H9 (cell line): ENCODE measurements around the gene GALNT10. TPM values are rescaled to one million over a fixed set of nuclear protein-coding genes. Genes with fewer than 3 reads are reported as not detected.
A peak's percentile ranks its signal among the peaks of the same experiment; 100 is the strongest.

Experiments used
- DNase-seq: peaks from one replicate; pipeline ENCODE4 v3.0.0-alpha.2; 2017
- H2AFZ ChIP-seq: one replicate; pipeline ENCODE4 v1.6.1; 2013; ENCODE audit warnings: mild to moderate bottlenecking, low read length, control low read depth, moderate library complexity
- H2AK5ac ChIP-seq: 2 replicates; pipeline ENCODE4 v1.6.1; 2013; ENCODE audit warnings: low read length, control low read depth, mixed read lengths; ENCODE audit not compliant: insufficient read length
- H2BK120ac ChIP-seq: one replicate; pipeline ENCODE4 v1.6.1; 2013; ENCODE audit warnings: low read depth, mild to moderate bottlenecking, low read length, control low read depth, inconsistent platforms; ENCODE audit not compliant: poor library complexity, severe bottlenecking
- H2BK12ac ChIP-seq: 2 replicates; pipeline ENCODE4 v1.6.1; 2013; ENCODE audit warnings: low read length, control low read depth, mixed read lengths, low read depth; ENCODE audit not compliant: insufficient read length
- H2BK15ac ChIP-seq: 2 replicates; pipeline ENCODE4 v1.6.1; 2013; ENCODE audit warnings: low read depth, low read length, control low read depth
- H2BK20ac ChIP-seq: one replicate; pipeline ENCODE4 v1.6.1; 2013; ENCODE audit warnings: low read depth, mild to moderate bottlenecking, low read length, control low read depth, inconsistent platforms; ENCODE audit not compliant: poor library complexity, severe bottlenecking
- H2BK5ac ChIP-seq: 2 replicates; pipeline ENCODE4 v1.6.1; 2013; ENCODE audit warnings: low read length, control low read depth, mixed read lengths; ENCODE audit not compliant: insufficient read length
- H3K14ac ChIP-seq: 2 replicates; pipeline ENCODE4 v1.6.1; 2013; ENCODE audit warnings: low read length, control low read depth; ENCODE audit not compliant: insufficient read depth
- H3K18ac ChIP-seq: 2 replicates; pipeline ENCODE4 v1.6.1; 2013; ENCODE audit warnings: low read depth, mild to moderate bottlenecking, mixed read lengths, low read length, control low read depth; ENCODE audit not compliant: insufficient read length
- H3K23ac ChIP-seq: 2 replicates; pipeline ENCODE4 v1.6.1; 2013; ENCODE audit warnings: low read length, control low read depth, mixed read lengths, low read depth; ENCODE audit not compliant: insufficient read length
- H3K23me2 ChIP-seq: 2 replicates; pipeline ENCODE4 v1.6.1; 2013; ENCODE audit warnings: low read depth, mild to moderate bottlenecking, mixed read lengths, low read length, control low read depth; ENCODE audit not compliant: insufficient read length, poor library complexity, severe bottlenecking
- H3K27ac ChIP-seq: 2 replicates; pipeline ENCODE4 v1.5.1; 2013; ENCODE audit warnings: low read length, control low read depth, mixed read lengths, low read depth; ENCODE audit not compliant: insufficient read length
- H3K27me3 ChIP-seq: 2 replicates; pipeline ENCODE4 v1.6.1; 2013; ENCODE audit warnings: low read length, control low read depth, inconsistent platforms; ENCODE audit not compliant: insufficient read depth
- H3K4ac ChIP-seq: 2 replicates; pipeline ENCODE4 v1.6.1; 2013; ENCODE audit warnings: low read depth, mild to moderate bottlenecking, control low read depth, inconsistent platforms, low read length, moderate library complexity
- H3K4me1 ChIP-seq: 2 replicates; pipeline ENCODE4 v1.6.1; 2013; ENCODE audit warnings: low read length, control low read depth, inconsistent platforms; ENCODE audit not compliant: insufficient read depth
- H3K4me2 ChIP-seq: 2 replicates; pipeline ENCODE4 v1.6.1; 2013; ENCODE audit warnings: low read length, control low read depth, mixed read lengths; ENCODE audit not compliant: insufficient read length, insufficient read depth
- H3K56ac ChIP-seq: 2 replicates; pipeline ENCODE4 v1.6.1; 2013; ENCODE audit warnings: low read depth, mild to moderate bottlenecking, mixed read lengths, low read length, control low read depth; ENCODE audit not compliant: insufficient read length
- H3K79me1 ChIP-seq: 2 replicates; pipeline ENCODE4 v1.6.1; 2013; ENCODE audit warnings: low read depth, mild to moderate bottlenecking, moderate library complexity, low read length, control low read depth, inconsistent platforms; ENCODE audit not compliant: insufficient read depth, poor library complexity, severe bottlenecking
- H3K79me2 ChIP-seq: 2 replicates; pipeline ENCODE4 v1.6.1; 2013; ENCODE audit warnings: low read length, control low read depth, inconsistent platforms; ENCODE audit not compliant: insufficient read depth
- H3K9ac ChIP-seq: 2 replicates; pipeline ENCODE4 v1.6.1; 2013; ENCODE audit warnings: low read length, control low read depth, mixed read lengths; ENCODE audit not compliant: insufficient read length; ENCODE audit errors: extremely low read depth
- H3K9me3 ChIP-seq: one replicate; pipeline ENCODE4 v1.6.1; 2013; ENCODE audit warnings: low read depth, low read length, inconsistent platforms; ENCODE audit not compliant: control insufficient read depth
- H3T11ph ChIP-seq: one replicate; pipeline ENCODE4 v1.6.1; 2013; ENCODE audit warnings: mild to moderate bottlenecking, low read length, control low read depth, inconsistent platforms
- H4K20me1 ChIP-seq: one replicate; pipeline ENCODE4 v1.6.1; 2013; ENCODE audit not compliant: control insufficient read depth, insufficient read length, insufficient read depth
- H4K5ac ChIP-seq: 2 replicates; pipeline ENCODE4 v1.6.1; 2013; ENCODE audit warnings: low read depth, mild to moderate bottlenecking, mixed read lengths, low read length, control low read depth; ENCODE audit not compliant: insufficient read length
- H4K8ac ChIP-seq: replicated peaks from 2 replicates; pipeline ENCODE4 v1.6.1; 2013; ENCODE audit warnings: low read length, control low read depth, mixed read lengths, low read depth; ENCODE audit not compliant: insufficient read length
- H4K91ac ChIP-seq: 2 replicates; pipeline ENCODE4 v1.6.1; 2013; ENCODE audit warnings: low read depth, mild to moderate bottlenecking, moderate library complexity, mixed read lengths, low read length, control low read depth; ENCODE audit not compliant: insufficient read length
- H3K27ac Mint-ChIP-seq, 3 experiments: 2 replicates in 2 of 3; 3 replicates in 1 of 3; pipeline ENCODE4 v1.8.0; 2020 to 2021; ENCODE audit warnings: mixed read lengths in 3 of 3, mild to moderate bottlenecking in 1 of 3, moderate library complexity in 1 of 3
- H3K27me3 Mint-ChIP-seq: 2 replicates; pipeline ENCODE4 v1.8.0; 2021; ENCODE audit warnings: low read depth, mild to moderate bottlenecking, moderate library complexity, mixed read lengths
- H3K36me3 Mint-ChIP-seq, 3 experiments: 2 replicates in 2 of 3; 3 replicates in 1 of 3; pipeline ENCODE4 v1.8.0; 2020 to 2021; ENCODE audit warnings: low read depth in 3 of 3, mixed read lengths in 3 of 3; ENCODE audit not compliant: insufficient read depth in 1 of 3
- H3K4me1 Mint-ChIP-seq, 2 experiments: 2 replicates each; pipeline ENCODE4 v1.8.0; 2020; ENCODE audit warnings: mixed read lengths in 2 of 2
- H3K4me3 Mint-ChIP-seq, 2 experiments: 2 replicates in 1 of 2; 3 replicates in 1 of 2; pipeline ENCODE4 v1.8.0; 2020 to 2021; ENCODE audit warnings: mild to moderate bottlenecking in 2 of 2, mixed read lengths in 2 of 2, moderate library complexity in 1 of 2
- H3K9me3 Mint-ChIP-seq, 2 experiments: 2 replicates in 1 of 2; 3 replicates in 1 of 2; pipeline ENCODE4 v1.8.0; 2020; ENCODE audit warnings: mild to moderate bottlenecking in 2 of 2, mixed read lengths in 2 of 2, moderate library complexity in 1 of 2
- WGBS: extraction: QIAGEN DNeasy Blood & Tissue Kit; methylation state at CpG from one replicate; pipeline ENCODE4 v1.1.7; 2013; ENCODE audit warnings: missing lambda C conversion rate, low lambda C conversion rate, mixed read lengths; ENCODE audit not compliant: insufficient read length; ENCODE audit errors: extremely low coverage; 5-methylcytosine and 5-hydroxymethylcytosine counted together
- total RNA-seq: library from RNA; stranded (reverse); gene quantifications from 2 replicates; pipeline ENCODE4 v1.2.1, GENCODE V29; 2021
- TF ChIP-seq, protein P1 (sequence below): fragments of 200-600 bp; sonication (generic); conservative IDR thresholded peaks from 3 replicates; pipeline ENCODE4 v1.8.0; 2021; ENCODE audit warnings: antibody characterized with exemption, mild to moderate bottlenecking

Gene GALNT10
- total RNA-seq, 1 experiment from 2014 or later, result 15.4 TPM

DNA sequence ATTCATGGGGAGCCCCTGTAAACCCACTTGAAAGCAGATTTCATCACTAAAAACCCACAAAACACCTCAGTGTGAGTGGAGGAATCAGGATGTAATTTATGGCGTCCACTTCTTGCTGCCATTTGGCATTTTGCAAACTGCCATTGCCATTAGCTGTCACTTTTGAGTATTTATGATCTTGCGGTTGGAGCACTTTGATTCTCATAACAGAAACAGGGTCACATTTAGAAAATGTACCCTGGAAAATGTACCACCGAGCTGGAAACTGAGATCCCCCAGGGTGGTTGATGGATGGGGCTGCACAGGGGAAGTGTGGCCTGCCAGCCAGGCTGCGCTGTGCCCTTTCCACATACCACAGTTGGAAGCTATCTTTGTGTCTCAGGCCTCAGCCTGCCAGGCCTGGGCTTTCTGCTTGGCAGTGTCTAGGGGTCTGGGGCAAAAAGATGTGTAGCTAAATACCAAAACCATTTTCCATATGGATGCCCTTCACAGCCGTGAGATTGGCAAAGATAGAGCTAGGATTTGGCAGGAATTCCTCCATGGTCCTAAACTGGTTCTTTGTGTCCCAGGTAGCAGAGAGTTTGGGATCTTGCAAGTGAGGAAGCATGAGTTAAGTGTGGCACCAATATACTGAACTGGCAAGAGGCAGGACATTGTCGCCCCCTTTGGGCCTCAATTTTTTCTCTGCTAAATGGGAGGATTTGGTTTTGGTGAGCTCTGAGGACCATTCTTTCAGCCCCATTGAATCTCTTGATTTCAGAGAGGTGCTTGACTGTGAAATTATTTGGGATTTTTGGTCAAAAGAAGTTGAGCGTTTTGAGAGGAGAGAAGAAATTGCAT lies 46.2 kb downstream of the GALNT10 start:
- no peaks in the 10 kb centered on the region for H4K20me1 ChIP-seq
- no peak overlapping the region for H3K14ac ChIP-seq
- no peaks in the 10 kb centered on the region for H3K36me3 Mint-ChIP-seq
- H3K9me3 ChIP-seq, result no peaks in the 10 kb centered on the region
- H3K4me2 ChIP-seq, result no peak overlapping the region
- H2BK5ac ChIP-seq, result no peak overlapping the region
- WGBS, result 100% methylated on average over 1 of the region's 7 CpGs
- no peak overlapping the region for H2BK20ac ChIP-seq
- no peak overlapping the region for H3K4me3 Mint-ChIP-seq
- no peak overlapping the region for H2BK120ac ChIP-seq
- H3K9me3 Mint-ChIP-seq, result no peaks in the 10 kb centered on the region
- peaks cover 3% of the 10 kb centered on the region; the same call in 1 of the 2 replicates for H3K4me1 ChIP-seq
- no peaks in the 10 kb centered on the region; the same call in 1 of the 2 replicates for H3K27me3 Mint-ChIP-seq
- no peak overlapping the region for H4K8ac ChIP-seq
- H2AK5ac ChIP-seq, result no peak overlapping the region
- H4K91ac ChIP-seq, result no peak overlapping the region
- no peak overlapping the region for H2BK12ac ChIP-seq
- DNase-seq, result no peak
- TF ChIP-seq, protein P1, sequence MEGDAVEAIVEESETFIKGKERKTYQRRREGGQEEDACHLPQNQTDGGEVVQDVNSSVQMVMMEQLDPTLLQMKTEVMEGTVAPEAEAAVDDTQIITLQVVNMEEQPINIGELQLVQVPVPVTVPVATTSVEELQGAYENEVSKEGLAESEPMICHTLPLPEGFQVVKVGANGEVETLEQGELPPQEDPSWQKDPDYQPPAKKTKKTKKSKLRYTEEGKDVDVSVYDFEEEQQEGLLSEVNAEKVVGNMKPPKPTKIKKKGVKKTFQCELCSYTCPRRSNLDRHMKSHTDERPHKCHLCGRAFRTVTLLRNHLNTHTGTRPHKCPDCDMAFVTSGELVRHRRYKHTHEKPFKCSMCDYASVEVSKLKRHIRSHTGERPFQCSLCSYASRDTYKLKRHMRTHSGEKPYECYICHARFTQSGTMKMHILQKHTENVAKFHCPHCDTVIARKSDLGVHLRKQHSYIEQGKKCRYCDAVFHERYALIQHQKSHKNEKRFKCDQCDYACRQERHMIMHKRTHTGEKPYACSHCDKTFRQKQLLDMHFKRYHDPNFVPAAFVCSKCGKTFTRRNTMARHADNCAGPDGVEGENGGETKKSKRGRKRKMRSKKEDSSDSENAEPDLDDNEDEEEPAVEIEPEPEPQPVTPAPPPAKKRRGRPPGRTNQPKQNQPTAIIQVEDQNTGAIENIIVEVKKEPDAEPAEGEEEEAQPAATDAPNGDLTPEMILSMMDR, result peak; percentile 27; the same call in 1 of the 3 replicates
- H3K79me1 ChIP-seq, result no peaks in the 10 kb centered on the region
- H4K5ac ChIP-seq, result no peak overlapping the region
- no peak overlapping the region for H3K27ac ChIP-seq
- H3K79me2 ChIP-seq, result no peaks in the 10 kb centered on the region
- no peak overlapping the region for H3T11ph ChIP-seq
- H3K56ac ChIP-seq, result no peak overlapping the region
- no peak overlapping the region for H3K23ac ChIP-seq
- H2BK15ac ChIP-seq, result no peak overlapping the region
- H3K18ac ChIP-seq, result no peak overlapping the region
- H3K27ac Mint-ChIP-seq, result no peak overlapping the region; a peak in 1 of 7 replicates
- H3K4ac ChIP-seq, result no peak overlapping the region
- H3K9ac ChIP-seq, result no peak overlapping the region
- no peak overlapping the region for H2AFZ ChIP-seq
- H3K4me1 Mint-ChIP-seq, result peaks cover 34 to 44% of the 10 kb centered on the region in 2 experiments
- H3K23me2 ChIP-seq, result no peaks in the 10 kb centered on the region
- no peaks in the 10 kb centered on the region for H3K27me3 ChIP-seq
